Stimulated activated CD8-positive, alpha-beta memory T cell treated with anti-CD3 and anti-CD28 coated beads, Interleukin-15, amount 100 ng/mL, for 1 hour (primary cell): ENCODE measurements around the gene C22orf39.

ENCODE experiments used
- DNase-seq: peaks from one replicate; pipeline ENCODE4 v3.0.0-alpha.2; 2020; ENCODE audit warnings: low read depth

Gene C22orf39

DNA sequence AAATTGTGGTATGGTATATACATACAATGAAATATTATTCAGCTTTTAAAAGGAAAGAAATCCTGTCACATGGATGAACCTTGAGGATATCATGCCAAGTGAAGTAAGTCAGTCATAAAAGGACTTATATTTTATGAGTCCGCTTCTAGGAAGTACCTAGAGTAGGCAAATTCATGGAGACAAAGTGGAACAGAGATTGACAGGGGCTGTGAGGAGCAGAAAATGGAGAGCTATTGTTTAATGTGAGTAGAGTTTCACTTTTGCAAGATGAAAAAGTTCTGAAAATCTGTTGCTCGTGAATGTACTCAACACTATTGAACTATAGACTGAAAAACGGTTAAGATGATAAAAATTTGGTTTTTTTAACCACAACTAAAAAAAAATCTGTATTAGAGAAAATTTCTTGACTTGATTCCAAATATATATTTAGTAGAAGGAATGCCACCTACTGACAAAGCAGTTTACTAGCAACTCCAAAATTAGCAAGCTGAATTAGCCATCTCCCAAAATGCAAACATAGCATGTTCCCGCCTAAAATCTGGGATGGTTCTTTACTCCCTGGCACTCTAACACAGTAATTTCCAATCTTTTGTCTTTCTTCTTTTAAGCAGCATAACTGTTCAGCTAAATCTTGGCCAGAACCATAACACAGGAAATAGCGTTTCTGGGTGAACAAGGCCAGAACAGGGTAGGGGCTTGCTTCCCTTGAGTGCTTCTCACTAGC, 30.0 kb upstream of the C22orf39 start:
- no peak for DNase-seq

GRCh38 chr22:19476023-19476422, 28.5 kb upstream of the C22orf39 start:
- no peak for DNase-seq

GRCh38 chr22:19473578-19473977, 26.1 kb upstream of the C22orf39 start:
- no peak for DNase-seq

DNA sequence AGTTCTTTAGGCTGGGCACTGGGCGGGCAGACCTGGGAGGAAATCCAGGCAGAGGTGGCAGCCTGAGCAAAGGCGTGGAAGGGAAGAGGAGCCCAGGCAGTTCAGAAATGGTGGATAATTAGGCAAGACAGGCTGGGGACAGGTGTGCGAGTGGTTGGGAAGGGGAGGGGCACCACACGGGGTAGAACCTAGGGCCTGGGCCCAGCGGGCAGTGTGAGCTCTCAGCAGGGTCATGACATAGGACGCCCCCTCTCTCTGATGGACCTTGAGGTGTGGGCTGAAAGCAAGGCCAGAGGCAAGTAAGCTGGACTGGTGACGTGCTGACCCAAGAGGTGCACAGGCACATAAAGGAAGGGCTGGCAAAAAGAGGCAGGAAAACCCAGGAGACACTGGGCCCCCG, 24.7 kb upstream of the C22orf39 start:
- DNase-seq, result no peak

DNA sequence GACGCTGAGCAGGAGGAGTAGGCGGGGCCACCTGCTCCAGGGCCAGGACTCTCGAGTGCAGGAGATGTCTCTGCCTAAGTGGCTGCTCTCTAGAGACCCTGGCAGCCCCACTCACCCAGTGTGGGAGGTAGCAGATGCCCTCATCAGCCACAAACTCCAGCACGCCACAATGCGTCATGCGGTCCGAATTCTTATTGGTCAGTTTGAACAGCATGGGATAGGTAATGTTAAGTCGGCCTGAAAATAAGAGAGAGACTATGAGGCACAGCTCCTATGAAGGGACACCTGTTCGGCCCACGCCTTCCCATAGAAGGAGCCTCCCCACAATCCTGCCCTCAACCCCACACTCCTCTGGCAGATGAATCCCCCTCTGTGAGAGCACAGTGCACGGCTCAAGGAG, 24.1 kb upstream of the C22orf39 start:
- no peak for DNase-seq

DNA sequence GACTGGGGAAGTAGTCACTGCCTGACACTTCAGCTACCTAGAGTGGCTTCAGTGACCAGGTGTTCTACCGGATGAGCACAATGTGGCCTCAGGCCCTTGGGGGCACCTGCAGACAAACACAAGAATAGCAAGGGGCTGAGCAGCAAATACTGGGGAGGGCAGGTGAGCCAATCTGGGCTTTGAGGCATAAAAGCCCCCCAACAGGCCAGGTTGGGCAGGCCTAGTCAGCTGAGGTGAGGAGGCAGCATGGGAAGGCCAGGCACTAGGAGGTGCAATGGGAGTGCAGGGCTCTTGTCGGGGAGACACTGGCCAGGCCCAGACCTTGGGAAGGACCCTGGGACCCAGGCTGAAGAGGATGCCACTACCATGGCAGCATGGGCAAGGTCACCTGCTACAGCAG, 22.5 kb upstream of the C22orf39 start:
- no peak for DNase-seq

GRCh38 chr22:19469421-19469820, 21.9 kb upstream of the C22orf39 start:
- DNase-seq, result no peak

DNA sequence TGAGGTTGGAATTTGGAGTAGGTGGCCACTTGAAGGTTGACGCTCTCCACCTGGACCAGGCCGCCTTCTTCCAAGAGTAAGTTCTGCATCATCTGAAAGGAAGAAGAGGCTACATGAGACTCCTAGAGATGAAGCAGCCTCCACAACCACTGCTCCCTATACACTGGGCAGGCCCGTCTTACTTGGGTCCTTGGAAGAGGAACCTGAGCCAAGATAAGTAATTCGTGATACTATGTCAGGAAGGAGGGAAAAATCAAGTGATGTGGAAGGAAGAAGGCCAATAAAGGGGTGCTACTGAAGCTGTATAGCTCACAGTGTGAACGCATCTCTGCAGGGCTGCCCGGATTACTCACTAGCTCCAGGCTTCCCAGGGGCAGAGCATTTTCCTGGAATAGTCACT, 20.4 kb upstream of the C22orf39 start:
- no peak for DNase-seq

DNA sequence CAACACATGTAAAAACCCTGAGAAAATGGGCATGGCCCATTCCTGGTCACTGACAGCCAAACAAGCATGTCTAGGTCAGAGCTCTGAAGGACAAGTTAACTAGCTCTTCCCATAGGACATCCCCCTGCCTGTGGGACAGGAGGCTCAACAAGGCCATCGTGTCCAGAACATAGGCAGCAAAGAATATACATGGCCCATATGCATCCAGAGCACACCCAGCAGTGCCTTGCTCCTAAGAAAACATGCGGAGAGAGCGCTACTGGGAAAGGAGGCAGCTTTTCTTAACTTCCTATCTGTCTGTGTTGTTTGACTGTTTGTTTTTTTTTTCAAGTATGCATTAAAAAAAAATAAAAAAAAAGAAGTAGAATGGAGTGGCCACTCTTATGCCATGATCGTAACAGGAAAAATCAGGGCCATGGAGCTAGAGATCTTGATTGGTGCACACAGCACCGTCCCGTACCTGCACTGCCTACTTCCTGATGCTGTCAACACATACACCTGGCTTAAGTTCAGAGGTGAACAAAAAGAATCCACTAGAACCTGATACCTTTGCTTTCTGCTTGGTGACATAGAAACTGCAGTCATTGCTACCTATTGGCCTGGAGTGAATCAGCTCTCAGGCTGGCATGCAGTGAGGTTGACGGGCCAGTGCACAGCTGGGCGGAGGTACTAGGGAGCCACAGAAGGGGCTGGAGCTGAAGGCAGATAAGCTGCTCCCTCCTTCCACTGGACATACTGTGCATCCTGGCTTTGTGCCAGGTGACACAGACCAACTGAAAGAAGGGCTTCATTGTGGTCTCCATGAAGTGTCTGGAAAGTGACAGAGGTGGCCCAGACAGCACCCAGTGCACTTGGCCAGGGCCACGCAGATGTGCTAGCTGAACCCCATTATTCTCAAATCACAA, 19.6 kb upstream of the C22orf39 start:
- no peak for DNase-seq

DNA sequence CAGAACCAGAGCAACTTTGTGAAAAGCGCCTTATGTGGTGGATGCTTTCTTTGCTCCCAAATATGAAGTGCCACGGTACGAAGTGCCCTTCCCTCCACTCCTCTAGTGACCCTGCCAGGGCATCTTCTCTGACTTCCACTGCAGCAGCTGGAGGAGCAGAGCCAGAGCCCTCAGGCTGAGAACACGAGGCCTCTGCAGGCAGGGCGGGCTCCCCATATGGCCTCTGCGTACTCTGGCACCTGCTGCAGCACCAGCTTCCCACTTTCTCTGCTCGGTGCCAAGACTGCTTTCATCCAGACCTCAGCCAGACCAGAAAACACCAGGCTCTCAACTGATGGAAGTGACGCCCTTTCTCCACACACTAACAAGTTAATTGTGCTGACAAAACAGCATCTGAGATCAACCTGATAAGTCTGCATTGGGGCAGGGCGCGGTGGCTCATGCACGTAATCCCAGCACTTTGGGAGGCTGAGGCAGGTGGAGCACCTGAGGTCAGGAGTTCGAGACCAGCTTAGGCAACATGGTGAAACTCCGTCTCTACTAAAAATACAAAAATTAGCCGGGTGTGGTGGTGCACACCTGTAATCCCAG, 18.7 kb upstream of the C22orf39 start:
- no peak for DNase-seq

DNA sequence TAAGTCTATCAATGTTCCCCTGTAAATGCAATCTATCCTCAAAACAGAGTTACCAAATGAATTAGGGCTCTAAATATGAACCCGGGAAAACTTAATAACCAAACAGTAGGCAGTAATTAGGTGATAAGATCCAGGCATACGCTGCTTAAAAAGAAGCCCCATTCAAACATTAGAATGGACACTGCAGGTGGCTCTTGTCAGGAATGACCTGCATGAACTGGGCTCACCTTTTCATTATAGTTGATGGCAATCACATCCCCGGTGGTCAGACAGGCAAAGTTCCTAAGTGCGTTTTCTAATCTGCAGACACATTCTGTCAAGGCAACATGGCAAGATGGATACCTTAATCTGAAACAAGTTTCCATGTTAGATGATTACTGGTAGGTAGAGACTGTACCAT, 17.5 kb upstream of the C22orf39 start:
- no peak for DNase-seq

GRCh38 chr22:19464546-19464945, 17.0 kb upstream of the C22orf39 start:
- DNase-seq, result no peak

DNA sequence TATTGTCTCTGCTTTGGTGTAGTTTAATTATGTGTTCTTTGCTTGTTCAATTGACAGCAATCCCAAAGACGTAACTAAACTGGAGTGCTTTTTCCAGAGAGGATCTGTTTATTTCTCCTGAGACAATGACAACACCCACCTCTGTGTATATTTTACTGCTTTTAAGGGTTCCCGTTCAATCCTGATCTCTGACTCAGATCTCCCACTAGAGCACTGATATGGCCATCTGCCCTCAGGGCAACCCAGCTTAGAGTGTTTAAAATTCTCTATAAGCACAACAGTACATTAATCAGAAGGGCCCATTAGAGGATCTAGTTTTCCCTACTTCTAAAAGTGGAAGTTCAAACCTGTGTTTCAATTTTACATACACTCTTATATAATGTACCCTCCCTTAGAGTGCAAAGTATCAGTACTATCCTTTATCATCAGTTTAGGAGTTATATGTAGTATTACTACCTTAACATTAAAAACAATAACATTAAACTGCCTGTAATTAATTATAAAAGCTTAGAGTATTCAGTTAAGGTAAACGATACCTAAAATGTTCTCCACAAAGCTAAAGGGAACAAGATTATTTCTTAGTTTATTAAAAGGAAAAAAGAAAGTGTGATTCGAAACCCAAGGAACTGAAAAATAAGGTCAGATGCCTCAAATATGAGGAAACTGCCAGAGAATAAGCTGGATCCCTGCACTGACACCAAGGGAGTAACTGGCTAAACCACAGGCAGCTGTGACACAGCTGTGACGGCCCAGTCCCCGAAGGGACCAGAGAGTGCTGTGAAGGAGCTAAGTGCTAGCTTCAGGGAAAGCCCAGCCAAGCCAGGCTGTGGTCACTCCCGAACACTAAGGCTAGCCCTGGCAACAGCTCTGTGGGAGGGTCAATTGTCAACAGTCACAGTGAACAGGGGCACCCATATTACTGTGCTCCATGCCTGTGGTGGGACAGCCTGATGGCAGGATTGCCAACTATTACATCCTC, 16.3 kb upstream of the C22orf39 start:
- no peak for DNase-seq

DNA sequence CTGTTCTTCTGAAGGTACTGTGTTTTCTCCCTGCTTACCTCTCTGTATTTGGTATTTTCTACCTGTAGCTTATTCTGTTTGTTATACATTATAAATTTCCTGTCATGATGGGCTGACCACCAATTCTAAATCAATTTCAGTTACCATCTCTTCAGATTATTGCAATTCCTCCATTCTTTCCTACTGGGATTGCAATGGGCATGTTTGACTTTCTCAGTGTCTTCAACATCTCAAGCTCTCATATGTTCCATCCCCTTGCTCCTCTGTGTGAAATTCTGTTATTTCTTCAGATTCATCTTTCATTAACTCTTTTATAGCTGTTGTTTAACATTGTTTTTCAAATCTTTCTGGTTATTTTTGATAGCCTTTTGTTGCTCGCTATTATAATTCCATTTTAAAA, 15.5 kb upstream of the C22orf39 start:
- DNase-seq, result no peak

DNA sequence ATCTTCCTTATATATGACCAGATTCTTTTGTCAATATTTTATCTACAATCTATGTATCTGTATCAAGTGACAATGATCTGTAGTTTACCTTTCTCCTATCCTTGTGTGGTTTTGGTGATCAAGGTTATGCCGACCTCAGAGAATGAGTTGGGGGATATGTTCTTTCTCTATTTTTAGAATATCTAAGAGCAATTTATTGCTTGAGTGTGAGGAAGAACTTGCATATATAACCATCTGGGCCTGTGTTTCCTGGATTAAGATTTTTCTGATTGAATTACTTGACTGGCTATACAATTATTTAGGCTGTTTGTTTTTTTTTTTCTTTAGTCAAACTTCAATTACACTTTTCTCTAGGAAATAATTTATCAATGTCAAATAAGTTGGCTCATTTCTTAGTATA, 14.0 kb upstream of the C22orf39 start:
- DNase-seq, result no peak

- DNase-seq, result no peak
Measured at GRCh38 chr22:19460036-19460435, 12.5 kb upstream of the C22orf39 start.

GRCh38 chr22:19457828-19458428, 10.4 kb upstream of the C22orf39 start:
- DNase-seq, result no peak

- DNase-seq, result no peak
Measured at GRCh38 chr22:19456541-19456940, 9.0 kb upstream of the C22orf39 start.

DNA sequence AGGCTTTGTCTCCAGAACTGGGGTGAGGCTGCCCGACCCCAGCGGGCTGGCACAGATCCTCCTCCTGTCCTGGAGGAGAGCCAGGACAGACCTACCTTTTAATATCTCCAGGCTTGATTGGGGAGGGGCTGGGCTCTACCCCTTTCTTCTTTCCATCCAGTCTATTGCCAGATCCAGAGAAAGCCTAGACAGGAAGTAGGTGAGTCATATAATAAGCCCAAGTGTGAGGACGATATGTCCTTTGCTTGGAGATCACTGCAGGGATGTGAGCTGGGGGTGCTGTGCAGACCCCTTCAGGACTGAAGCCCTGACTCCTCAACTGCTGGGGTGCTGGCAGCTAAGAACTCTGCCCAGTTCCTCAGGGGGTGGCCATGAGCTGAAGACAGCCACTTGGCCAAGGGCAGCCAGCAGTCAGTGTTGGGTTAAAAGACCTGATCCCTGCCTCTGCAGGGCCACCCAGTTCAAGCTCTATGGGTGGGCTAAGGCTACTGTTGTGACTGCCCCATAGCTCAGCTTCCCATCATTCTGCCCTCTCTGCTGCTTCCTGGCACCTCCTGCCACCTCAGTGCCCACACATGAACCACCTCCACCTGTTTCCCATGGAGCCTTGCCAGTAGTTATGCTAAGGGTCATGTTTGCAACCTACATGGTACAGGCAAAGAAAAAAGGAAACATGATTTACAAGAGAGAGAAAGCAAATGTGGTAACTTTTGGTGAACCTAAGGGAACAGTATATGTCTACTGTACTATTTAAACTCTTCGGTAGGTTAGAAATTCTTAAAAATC, 8.3 kb upstream of the C22orf39 start:
- DNase-seq, result no peak

DNA sequence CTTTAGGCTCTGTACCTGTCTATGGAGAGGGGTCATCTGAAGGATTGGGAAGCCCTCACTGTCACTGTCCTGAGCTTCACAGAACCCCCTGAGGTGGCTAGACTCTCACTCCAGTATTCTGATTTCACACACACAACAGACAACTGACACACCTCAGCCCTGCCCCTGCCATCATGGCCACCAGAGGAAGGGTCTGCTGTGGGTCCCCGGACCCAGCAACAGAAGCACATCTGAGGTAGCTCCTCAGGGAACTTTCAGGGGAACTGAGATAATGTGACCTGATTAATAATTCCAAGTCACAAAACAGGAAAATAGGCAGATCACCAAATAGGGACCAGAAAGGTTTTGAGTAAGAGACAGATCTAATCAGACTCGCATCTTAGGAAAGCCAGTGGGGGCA, 7.5 kb upstream of the C22orf39 start:
- no peak for DNase-seq

DNA sequence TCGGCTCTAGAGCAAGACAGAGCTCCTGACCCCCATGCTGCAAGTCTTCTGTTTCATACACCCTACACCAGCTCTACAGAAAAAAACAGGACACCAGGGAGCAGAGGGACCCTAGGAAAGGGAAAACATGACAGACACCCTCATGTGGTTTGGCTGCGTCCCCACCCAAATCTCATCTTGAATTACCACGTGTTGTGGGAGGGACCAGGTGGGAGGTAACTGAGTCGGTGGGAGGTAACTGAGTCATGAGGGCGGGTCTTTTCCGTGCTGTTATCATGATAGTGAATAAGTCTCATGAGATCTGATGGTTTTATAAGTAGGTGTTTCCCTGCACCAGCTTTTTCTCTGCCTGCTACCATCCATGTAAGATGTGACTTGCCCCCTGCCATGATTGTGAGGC, 6.6 kb upstream of the C22orf39 start:
- no peak for DNase-seq
